Endothelial cell (in vitro differentiated cells): Measurements from ENCODE around the gene SUN2. TPM values are rescaled to one million over a fixed set of nuclear protein-coding genes. Genes with fewer than 3 reads are reported as not detected.

Experiments used
- DNase-seq: peaks from one replicate; pipeline ENCODE4 v3.0.0; 2021; ENCODE audit warnings: low spot score
- H3K27ac Mint-ChIP-seq: one replicate; pipeline ENCODE4 v1.8.0; 2021; ENCODE audit warnings: mixed read lengths, inconsistent platforms; ENCODE audit not compliant: unreplicated experiment
- H3K27me3 Mint-ChIP-seq: one replicate; pipeline ENCODE4 v1.8.0; 2021; ENCODE audit warnings: mild to moderate bottlenecking, moderate library complexity, mixed read lengths, inconsistent platforms; ENCODE audit not compliant: unreplicated experiment
- H3K36me3 Mint-ChIP-seq: one replicate; pipeline ENCODE4 v1.8.0; 2021; ENCODE audit warnings: mild to moderate bottlenecking, low read depth, mixed read lengths, inconsistent platforms; ENCODE audit not compliant: unreplicated experiment
- H3K4me1 Mint-ChIP-seq: one replicate; pipeline ENCODE4 v1.8.0; 2021; ENCODE audit warnings: mild to moderate bottlenecking, mixed read lengths, inconsistent platforms; ENCODE audit not compliant: unreplicated experiment
- H3K4me3 Mint-ChIP-seq: one replicate; pipeline ENCODE4 v1.8.0; 2021; ENCODE audit warnings: mild to moderate bottlenecking, mixed read lengths, inconsistent platforms; ENCODE audit not compliant: unreplicated experiment
- H3K9me3 Mint-ChIP-seq: one replicate; pipeline ENCODE4 v1.8.0; 2021; ENCODE audit warnings: mixed read lengths, inconsistent platforms; ENCODE audit not compliant: unreplicated experiment
- total RNA-seq: library from RNA; stranded (reverse); fragmentation: NEBNext Ultra II Directional; extraction: Animal tissue kit (Norgen Biotek cat#: 25700); gene quantifications from one replicate; pipeline ENCODE4 v1.2.1, GENCODE V29; 2021; ENCODE audit not compliant: unreplicated experiment
- TF ChIP-seq, protein P1 (sequence below): fragments of 200-600 bp; sonication (generic); IDR thresholded peaks from one replicate; pipeline ENCODE4 v1.5.0; 2021; ENCODE audit warnings: antibody characterized with exemption; ENCODE audit not compliant: unreplicated experiment

The SUN2 gene
- total RNA-seq, 1 donor from 2014 or later: 74.4 TPM

DNA sequence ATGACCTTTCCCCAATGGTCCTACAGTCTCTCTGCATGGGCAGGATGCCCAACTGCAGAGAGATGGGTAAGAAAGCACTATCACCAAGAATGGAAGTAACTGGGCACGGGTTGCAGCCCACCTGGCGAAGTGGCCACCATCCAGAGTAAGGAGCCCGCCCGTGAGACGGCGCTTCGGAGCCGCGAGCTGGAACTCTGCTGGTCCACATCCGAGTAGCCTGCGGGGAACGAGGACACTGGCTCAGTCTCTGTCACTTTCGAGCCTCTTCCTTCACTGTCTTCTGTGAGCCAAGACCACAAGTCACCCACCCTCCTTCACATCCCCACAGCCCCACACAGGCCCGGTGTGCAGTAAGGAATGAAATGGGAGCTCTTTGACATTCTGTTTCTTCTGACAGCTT lies 5.7 kb downstream of the SUN2 start:
- Mint-ChIP-seq H3K4me3 (no peak overlapping the region), H3K36me3 (peaks cover 30% of the 10 kb centered on the region), H3K27me3 (peaks cover 10% of the 10 kb centered on the region), H3K9me3 (no peaks in the 10 kb centered on the region), H3K4me1 (peaks cover 9% of the 10 kb centered on the region), H3K27ac (no peak overlapping the region)
- no peak for DNase-seq
- TF ChIP-seq, protein P1, sequence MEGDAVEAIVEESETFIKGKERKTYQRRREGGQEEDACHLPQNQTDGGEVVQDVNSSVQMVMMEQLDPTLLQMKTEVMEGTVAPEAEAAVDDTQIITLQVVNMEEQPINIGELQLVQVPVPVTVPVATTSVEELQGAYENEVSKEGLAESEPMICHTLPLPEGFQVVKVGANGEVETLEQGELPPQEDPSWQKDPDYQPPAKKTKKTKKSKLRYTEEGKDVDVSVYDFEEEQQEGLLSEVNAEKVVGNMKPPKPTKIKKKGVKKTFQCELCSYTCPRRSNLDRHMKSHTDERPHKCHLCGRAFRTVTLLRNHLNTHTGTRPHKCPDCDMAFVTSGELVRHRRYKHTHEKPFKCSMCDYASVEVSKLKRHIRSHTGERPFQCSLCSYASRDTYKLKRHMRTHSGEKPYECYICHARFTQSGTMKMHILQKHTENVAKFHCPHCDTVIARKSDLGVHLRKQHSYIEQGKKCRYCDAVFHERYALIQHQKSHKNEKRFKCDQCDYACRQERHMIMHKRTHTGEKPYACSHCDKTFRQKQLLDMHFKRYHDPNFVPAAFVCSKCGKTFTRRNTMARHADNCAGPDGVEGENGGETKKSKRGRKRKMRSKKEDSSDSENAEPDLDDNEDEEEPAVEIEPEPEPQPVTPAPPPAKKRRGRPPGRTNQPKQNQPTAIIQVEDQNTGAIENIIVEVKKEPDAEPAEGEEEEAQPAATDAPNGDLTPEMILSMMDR: no peak

DNA sequence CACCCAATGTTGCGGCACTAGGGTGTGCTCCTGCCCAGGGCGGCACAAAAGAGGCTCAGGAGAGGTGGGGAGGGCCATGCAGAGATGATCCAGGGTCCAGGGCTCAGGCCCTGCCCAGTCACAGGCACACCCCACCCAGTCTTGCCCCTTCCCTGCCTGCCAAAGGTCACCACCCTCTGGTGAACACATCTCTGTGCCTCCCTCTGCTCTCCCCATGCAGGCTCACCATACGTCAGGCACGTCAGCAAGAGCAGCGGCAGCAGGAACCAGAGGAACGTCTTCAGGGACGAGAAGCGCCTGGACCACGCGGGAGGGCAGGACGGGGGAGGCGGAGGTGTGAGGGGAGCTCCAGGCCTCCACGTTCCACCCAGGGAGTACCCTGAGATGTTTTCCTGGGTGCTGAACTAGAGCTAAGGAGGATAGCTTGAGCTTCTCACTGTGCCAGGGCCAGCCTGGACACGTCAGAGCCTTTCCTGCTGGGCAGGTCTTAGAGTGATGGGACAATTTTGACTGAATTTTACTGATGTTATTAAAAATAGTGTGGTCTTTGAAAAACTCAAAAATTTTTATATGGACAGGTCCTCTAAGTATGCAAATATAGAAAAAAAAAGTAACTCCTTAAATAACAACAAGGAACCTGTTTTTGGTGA lies 7.2 kb downstream of the SUN2 start:
- H3K4me1 Mint-ChIP-seq: no peaks in the 10 kb centered on the region
- no peaks in the 10 kb centered on the region for H3K9me3 Mint-ChIP-seq
- H3K36me3 Mint-ChIP-seq: peaks cover 32% of the 10 kb centered on the region
- TF ChIP-seq, protein P1: no peak
- DNase-seq: no peak
- H3K4me3 Mint-ChIP-seq: no peak overlapping the region
- peaks cover 2% of the 10 kb centered on the region for H3K27me3 Mint-ChIP-seq
- no peak overlapping the region for H3K27ac Mint-ChIP-seq

DNA sequence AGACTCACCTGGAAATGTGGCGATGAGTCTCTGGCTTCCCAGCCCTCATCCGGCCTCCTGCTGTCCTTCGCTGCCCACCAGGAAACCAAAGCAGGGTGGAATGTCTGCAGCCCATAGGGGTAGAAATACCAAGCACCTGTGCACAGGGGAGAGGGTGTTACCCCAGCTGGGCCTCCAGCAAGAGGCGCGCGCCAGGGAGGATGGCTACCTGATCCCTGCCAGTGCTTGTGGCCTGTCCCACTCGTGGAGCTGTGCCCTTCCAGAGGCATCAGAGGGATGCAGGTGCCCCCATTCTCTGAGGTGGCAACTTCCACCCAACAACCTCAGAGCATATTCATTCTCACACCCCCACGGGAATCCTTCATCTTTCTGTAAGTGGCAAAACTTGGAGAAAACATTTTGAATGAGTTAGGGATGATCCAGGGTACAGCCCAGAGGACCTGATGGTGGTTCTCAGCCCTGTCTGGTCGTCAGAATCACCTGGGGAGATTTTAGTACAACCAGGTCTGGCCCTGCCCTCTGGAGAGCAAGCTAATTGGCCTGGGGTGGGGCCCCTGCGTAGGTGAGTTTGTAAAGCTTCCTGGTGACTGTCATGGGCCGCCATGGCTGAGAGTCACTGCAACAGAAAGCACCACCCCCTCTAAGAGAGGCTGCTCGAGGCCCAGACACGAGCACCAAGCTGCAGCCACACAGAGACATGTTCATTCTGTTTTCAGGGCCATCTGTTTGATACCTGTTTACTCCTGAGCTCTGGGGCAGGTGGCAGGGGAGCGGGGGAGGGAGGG lies 9.9 kb downstream of the SUN2 start:
- Mint-ChIP-seq H3K9me3 (no peaks in the 10 kb centered on the region), H3K4me3 (no peak overlapping the region), H3K4me1 (no peaks in the 10 kb centered on the region), H3K36me3 (peaks cover 37% of the 10 kb centered on the region), H3K27ac (no peak overlapping the region), H3K27me3 (peaks cover 2% of the 10 kb centered on the region)
- DNase-seq: no peak
- TF ChIP-seq, protein P1: no peak

DNA sequence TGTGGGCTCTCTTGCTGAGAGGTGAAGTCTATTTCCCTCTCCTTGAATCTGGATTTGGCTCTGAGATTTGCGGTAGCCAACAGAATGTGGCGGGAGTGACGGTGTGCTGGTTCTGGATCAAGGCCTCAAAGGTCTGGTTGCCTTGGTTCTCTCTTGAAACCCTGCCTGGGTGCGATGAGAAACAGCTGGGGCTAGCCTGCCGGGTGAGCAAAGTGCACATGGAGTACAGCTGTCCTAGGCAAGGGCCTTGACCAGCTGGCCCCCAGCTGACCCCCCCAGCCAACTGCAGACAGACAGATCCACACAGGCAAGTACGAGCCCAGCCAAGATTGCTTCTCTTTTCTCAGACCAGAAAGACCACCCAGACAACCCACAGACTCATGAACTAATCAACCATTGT lies 10.8 kb downstream of the SUN2 start:
- Mint-ChIP-seq H3K36me3 (peaks cover 34% of the 10 kb centered on the region), H3K4me3 (peak overlapping the region; percentile 57), H3K4me1 (no peaks in the 10 kb centered on the region), H3K27me3 (peaks cover 4% of the 10 kb centered on the region), H3K27ac (peak overlapping the region; percentile 30), H3K9me3 (no peaks in the 10 kb centered on the region)
- DNase-seq: no peak
- TF ChIP-seq, protein P1: no peak
